Tibial nerve (tissue), 3 donors: Measurements from ENCODE around the gene AVL9.

Experiments
- CTCF ChIP-seq, 5 experiments: fragments of 200-600 bp in 3 of 5; fragments of 450-650 bp in 2 of 5; sonication (generic) in 3 of 5; IDR thresholded peaks; one replicate each; pipeline ENCODE4 v1.5.1; 2016 to 2019; ENCODE audit warnings: antibody characterized with exemption in 5 of 5, mild to moderate bottlenecking in 3 of 5, moderate library complexity in 2 of 5
- POLR2A ChIP-seq, 2 donors: fragments of 450-650 bp; IDR thresholded peaks; one replicate each; pipeline ENCODE4 v1.6.1; 2017; ENCODE audit warnings: antibody characterized with exemption in 2 of 2, mild to moderate bottlenecking in 2 of 2, moderate library complexity in 2 of 2

- TF ChIP-seq CTCF (IDR thresholded peaks at IDR 0.05): no peak
- no peak for TF ChIP-seq POLR2A (IDR thresholded peaks at IDR 0.05)
These were observed 96.6 kb downstream of the AVL9 start for GRCh38 chr7:32591938-32592337.
